ENCODE data around the gene PDE9A.

DNA sequence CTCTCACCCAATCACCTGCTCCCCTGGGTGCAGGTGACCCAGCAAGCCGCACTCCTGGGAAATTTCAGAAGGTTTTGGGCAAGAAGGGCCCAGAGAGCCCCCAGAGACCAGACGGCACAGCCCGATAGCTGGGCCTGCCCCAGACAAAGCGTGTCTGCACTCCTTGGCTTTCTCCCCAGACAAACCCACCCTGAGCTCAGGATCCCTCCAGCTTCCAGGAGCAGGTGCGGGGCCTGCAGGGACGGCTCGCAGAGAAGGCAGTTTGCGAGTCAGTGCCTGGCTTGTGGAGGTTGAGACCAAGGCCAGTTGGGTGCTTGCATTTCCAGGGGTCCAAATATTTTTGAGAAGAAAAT lies 6.7 kb downstream of the PDE9A start:
- no peak for TF ChIP-seq EZH2 (IDR thresholded peaks at IDR 0.05; ENCODE audit: borderline replicate concordance, low read depth, low read length, severe bottlenecking)
- TF ChIP-seq, protein P1, sequence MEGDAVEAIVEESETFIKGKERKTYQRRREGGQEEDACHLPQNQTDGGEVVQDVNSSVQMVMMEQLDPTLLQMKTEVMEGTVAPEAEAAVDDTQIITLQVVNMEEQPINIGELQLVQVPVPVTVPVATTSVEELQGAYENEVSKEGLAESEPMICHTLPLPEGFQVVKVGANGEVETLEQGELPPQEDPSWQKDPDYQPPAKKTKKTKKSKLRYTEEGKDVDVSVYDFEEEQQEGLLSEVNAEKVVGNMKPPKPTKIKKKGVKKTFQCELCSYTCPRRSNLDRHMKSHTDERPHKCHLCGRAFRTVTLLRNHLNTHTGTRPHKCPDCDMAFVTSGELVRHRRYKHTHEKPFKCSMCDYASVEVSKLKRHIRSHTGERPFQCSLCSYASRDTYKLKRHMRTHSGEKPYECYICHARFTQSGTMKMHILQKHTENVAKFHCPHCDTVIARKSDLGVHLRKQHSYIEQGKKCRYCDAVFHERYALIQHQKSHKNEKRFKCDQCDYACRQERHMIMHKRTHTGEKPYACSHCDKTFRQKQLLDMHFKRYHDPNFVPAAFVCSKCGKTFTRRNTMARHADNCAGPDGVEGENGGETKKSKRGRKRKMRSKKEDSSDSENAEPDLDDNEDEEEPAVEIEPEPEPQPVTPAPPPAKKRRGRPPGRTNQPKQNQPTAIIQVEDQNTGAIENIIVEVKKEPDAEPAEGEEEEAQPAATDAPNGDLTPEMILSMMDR (IDR thresholded peaks at IDR 0.05; ENCODE audit: borderline replicate concordance, extremely low read depth, low read length, poor library complexity, severe bottlenecking) = no peak

Measured in DND-41 (cell line).